Measurements from ENCODE around the gene WWTR1.

WWTR1 gene

GRCh38 chr3:149701206-149701976 lies 43.6 kb upstream of the WWTR1 start:
- no peak for TF ChIP-seq CTCF (IDR thresholded peaks at IDR 0.05)
- no peak overlapping the region for H3K27ac ChIP-seq
- DNase-seq (ENCODE audit: low spot score) = no peak
- H3K4me3 ChIP-seq = no peak overlapping the region

GRCh38 chr3:149688122-149688757 lies 30.4 kb upstream of the WWTR1 start:
- no peak overlapping the region for H3K27ac ChIP-seq
- H3K4me3 ChIP-seq = no peak overlapping the region
- no peak for DNase-seq (ENCODE audit: low spot score)
- no peak for TF ChIP-seq CTCF (IDR thresholded peaks at IDR 0.05)

- H3K27ac ChIP-seq = no peak overlapping the region
- no peak for TF ChIP-seq CTCF (IDR thresholded peaks at IDR 0.05)
- no peak overlapping the region for H3K4me3 ChIP-seq
- no peak for DNase-seq (ENCODE audit: low spot score)
These were observed 29.2 kb upstream of the WWTR1 start for GRCh38 chr3:149686996-149687395.

- no peak for TF ChIP-seq CTCF (IDR thresholded peaks at IDR 0.05)
- DNase-seq (ENCODE audit: low spot score) = no peak
- Histone ChIP-seq H3K4me3 (no peak overlapping the region), H3K27ac (no peak overlapping the region)
These were observed 20.6 kb upstream of the WWTR1 start for GRCh38 chr3:149678351-149678950.

GRCh38 chr3:149673393-149673792 lies 15.6 kb upstream of the WWTR1 start:
- H3K27ac ChIP-seq = no peak overlapping the region
- no peak overlapping the region for H3K4me3 ChIP-seq
- no peak for DNase-seq (ENCODE audit: low spot score)
- no peak for TF ChIP-seq CTCF (IDR thresholded peaks at IDR 0.05)

GRCh38 chr3:149670742-149671492 lies 13.1 kb upstream of the WWTR1 start:
- DNase-seq (ENCODE audit: low spot score) = no peak
- no peak overlapping the region for H3K4me3 ChIP-seq
- no peak overlapping the region for H3K27ac ChIP-seq
- no peak for TF ChIP-seq CTCF (IDR thresholded peaks at IDR 0.05)

Data from coronary artery (tissue), 2 donors.